T-helper 17 cell (primary cell): ENCODE results near the gene SSBP4. TPM values are rescaled to one million over a fixed set of nuclear protein-coding genes. Genes with fewer than 3 reads are reported as not detected.

Source experiments
- ATAC-seq: fragments of 150-1000 bp; cut with Tn5 transposase; 2 replicates; pipeline ENCODE4 v1.10.0; 2021; ENCODE audit warnings: mild to moderate bottlenecking, moderate library complexity
- DNase-seq, 3 donors: peaks; one replicate each; pipeline versions ENCODE4 v3.0.0 to v3.0.0-alpha.2; 2020 to 2021
- H3K9me3 ChIP-seq: one replicate; pipeline ENCODE4 v1.7.0; 2013; ENCODE audit warnings: low read length, mild to moderate bottlenecking; ENCODE audit not compliant: control insufficient read depth, poor library complexity, severe bottlenecking
- H3K27ac Mint-ChIP-seq: one replicate; pipeline ENCODE4 v1.8.0; 2022; ENCODE audit warnings: mild to moderate bottlenecking, moderate library complexity, mixed read lengths
- H3K27me3 Mint-ChIP-seq: one replicate; pipeline ENCODE4 v1.8.0; 2022; ENCODE audit warnings: mixed read lengths
- H3K36me3 Mint-ChIP-seq: one replicate; pipeline ENCODE4 v1.8.0; 2022; ENCODE audit warnings: low read depth, mixed read lengths
- H3K4me1 Mint-ChIP-seq: one replicate; pipeline ENCODE4 v1.8.0; 2022; ENCODE audit warnings: mild to moderate bottlenecking, mixed read lengths
- H3K4me3 Mint-ChIP-seq: one replicate; pipeline ENCODE4 v1.8.0; 2022; ENCODE audit warnings: mild to moderate bottlenecking, moderate library complexity, mixed read lengths
- total RNA-seq, 4 donors: library from RNA in 2 of 4; stranded (reverse) in 2 of 4; gene quantifications; one replicate each; pipeline ENCODE4 v1.2.3 and lab custom pipeline; 2022 to 2026

Gene SSBP4
- total RNA-seq, 2 donors from 2014 or later, result 112 to 113 TPM

GRCh38 chr19:18442941-18443340 lies 23.7 kb downstream of the SSBP4 start:
- peak overlapping the region; percentile 32 for H3K27ac Mint-ChIP-seq

GRCh38 chr19:18443406-18443805 lies 24.2 kb downstream of the SSBP4 start:
- peaks cover 2% of the 10 kb centered on the region for H3K36me3 Mint-ChIP-seq
- peaks cover 12% of the 10 kb centered on the region for H3K4me1 Mint-ChIP-seq
- peak overlapping the region; percentile 32 for H3K27ac Mint-ChIP-seq
- H3K9me3 ChIP-seq, result no peaks in the 10 kb centered on the region
- peak overlapping the region; percentile 59 for H3K4me3 Mint-ChIP-seq
- H3K27me3 Mint-ChIP-seq, result no peaks in the 10 kb centered on the region
- ATAC-seq, result no peak
- DNase-seq, result no peak

More at GRCh38 chr19:18442941-18443340, 23.7 kb downstream of the SSBP4 start:
- H3K4me1 Mint-ChIP-seq, result peaks cover 12% of the 10 kb centered on the region
- H3K4me3 Mint-ChIP-seq, result peak overlapping the region; percentile 59
- H3K9me3 ChIP-seq, result no peaks in the 10 kb centered on the region
- DNase-seq (no peak), ATAC-seq (no peak)
- H3K36me3 Mint-ChIP-seq, result no peaks in the 10 kb centered on the region
- no peaks in the 10 kb centered on the region for H3K27me3 Mint-ChIP-seq

- H3K4me3 Mint-ChIP-seq, result no peak overlapping the region
- peaks cover 12% of the 10 kb centered on the region for H3K4me1 Mint-ChIP-seq
- no peak for DNase-seq
- peak overlapping the region; percentile 32 for H3K27ac Mint-ChIP-seq
- H3K27me3 Mint-ChIP-seq, result no peaks in the 10 kb centered on the region
- no peak for ATAC-seq
- no peaks in the 10 kb centered on the region for H3K9me3 ChIP-seq
- H3K36me3 Mint-ChIP-seq, result peaks cover 2% of the 10 kb centered on the region
Observed at GRCh38 chr19:18443831-18444230, 24.6 kb downstream of the SSBP4 start.

- ATAC-seq, result no peak
- Mint-ChIP-seq H3K4me3 (no peak overlapping the region), H3K27ac (no peak overlapping the region), H3K4me1 (peaks cover 12% of the 10 kb centered on the region), H3K27me3 (no peaks in the 10 kb centered on the region), H3K36me3 (peaks cover 2% of the 10 kb centered on the region)
- H3K9me3 ChIP-seq, result no peaks in the 10 kb centered on the region
- no peak for DNase-seq
Observed at GRCh38 chr19:18444513-18444912, 25.3 kb downstream of the SSBP4 start.

GRCh38 chr19:18445262-18445948 lies 26.2 kb downstream of the SSBP4 start:
- no peaks in the 10 kb centered on the region for H3K9me3 ChIP-seq
- H3K27ac Mint-ChIP-seq, result no peak overlapping the region
- peaks cover 13% of the 10 kb centered on the region for H3K4me1 Mint-ChIP-seq
- DNase-seq, result no peak
- no peaks in the 10 kb centered on the region for H3K27me3 Mint-ChIP-seq
- no peak for ATAC-seq
- H3K4me3 Mint-ChIP-seq, result no peak overlapping the region
- peaks cover 2% of the 10 kb centered on the region for H3K36me3 Mint-ChIP-seq

- ATAC-seq, result no peak
- Mint-ChIP-seq H3K27ac (no peak overlapping the region), H3K27me3 (no peaks in the 10 kb centered on the region), H3K4me3 (no peak overlapping the region), H3K36me3 (peaks cover 2% of the 10 kb centered on the region), H3K4me1 (peaks cover 11% of the 10 kb centered on the region)
- DNase-seq, result no peak
- H3K9me3 ChIP-seq, result no peaks in the 10 kb centered on the region
Observed at GRCh38 chr19:18446145-18446810, 27.1 kb downstream of the SSBP4 start.

GRCh38 chr19:18446811-18447359 lies 27.7 kb downstream of the SSBP4 start:
- Mint-ChIP-seq H3K4me1 (peaks cover 10% of the 10 kb centered on the region), H3K27me3 (no peaks in the 10 kb centered on the region), H3K36me3 (peaks cover 2% of the 10 kb centered on the region), H3K4me3 (no peak overlapping the region), H3K27ac (no peak overlapping the region)
- DNase-seq, result no peak
- ATAC-seq, result no peak
- H3K9me3 ChIP-seq, result no peaks in the 10 kb centered on the region

- Mint-ChIP-seq H3K27me3 (no peaks in the 10 kb centered on the region), H3K4me1 (peaks cover 8% of the 10 kb centered on the region), H3K27ac (no peak overlapping the region), H3K4me3 (no peak overlapping the region), H3K36me3 (peaks cover 2% of the 10 kb centered on the region)
- no peaks in the 10 kb centered on the region for H3K9me3 ChIP-seq
- DNase-seq (no peak), ATAC-seq (no peak)
Observed at GRCh38 chr19:18449552-18449951, 30.4 kb downstream of the SSBP4 start.

GRCh38 chr19:18450021-18450930 lies 31.1 kb downstream of the SSBP4 start:
- Mint-ChIP-seq H3K27ac (no peak overlapping the region), H3K36me3 (peaks cover 2% of the 10 kb centered on the region)
- peak; percentile 1 for ATAC-seq

GRCh38 chr19:18450931-18451836 lies 32.0 kb downstream of the SSBP4 start:
- ATAC-seq (peak; percentile 86), DNase-seq (peak; percentile 76 to 94 (median 79))
- H3K27ac Mint-ChIP-seq, result no peak overlapping the region
- peaks cover 8% of the 10 kb centered on the region for H3K4me1 Mint-ChIP-seq
- peaks cover 2% of the 10 kb centered on the region for H3K36me3 Mint-ChIP-seq
- no peaks in the 10 kb centered on the region for H3K27me3 Mint-ChIP-seq
- peak overlapping the region; percentile 33 for H3K4me3 Mint-ChIP-seq
- no peaks in the 10 kb centered on the region for H3K9me3 ChIP-seq

More at GRCh38 chr19:18450021-18450930, 31.1 kb downstream of the SSBP4 start:
- no peaks in the 10 kb centered on the region for H3K27me3 Mint-ChIP-seq
- peak overlapping the region; percentile 9 for H3K4me3 Mint-ChIP-seq
- peaks cover 8% of the 10 kb centered on the region for H3K4me1 Mint-ChIP-seq
- H3K9me3 ChIP-seq, result no peaks in the 10 kb centered on the region
- DNase-seq, result no peak

- no peaks in the 10 kb centered on the region for H3K9me3 ChIP-seq
- Mint-ChIP-seq H3K4me1 (peaks cover 10% of the 10 kb centered on the region), H3K27ac (peak overlapping the region; percentile 84), H3K36me3 (peaks cover 5% of the 10 kb centered on the region), H3K27me3 (no peaks in the 10 kb centered on the region), H3K4me3 (no peak overlapping the region)
- ATAC-seq (no peak), DNase-seq (no peak)
Observed at GRCh38 chr19:18452386-18452785, 33.2 kb downstream of the SSBP4 start.
